ENCODE data around the gene AUTS2.

- TF ChIP-seq CTCF (IDR thresholded peaks at IDR 0.05; ENCODE audit: insufficient read depth, low read length, poor library complexity, severe bottlenecking), result no peak
- no peak for TF ChIP-seq EZH2phosphoT487 (conservative IDR thresholded peaks at IDR 0.05; ENCODE audit: low read length)
These were observed 1237.4 kb downstream of the AUTS2 start for GRCh38 chr7:70835658-70836057.

Data from SU-DHL-6 (cell line).